GM23338 (cell line): ENCODE results near the gene TWF2.

Experiments
- EZH2 ChIP-seq: fragments of 200-600 bp; sonication (generic); IDR thresholded peaks from one replicate; pipeline ENCODE4 v1.8.0; 2017; ENCODE audit warnings: antibody characterized with exemption, mild to moderate bottlenecking, low read depth; ENCODE audit not compliant: unreplicated experiment
- EZH2phosphoT487 ChIP-seq: fragments of 200-600 bp; sonication (generic); IDR thresholded peaks from one replicate; pipeline ENCODE4 v1.8.1; 2018; ENCODE audit warnings: antibody characterized with exemption; ENCODE audit not compliant: unreplicated experiment
- JUNB ChIP-seq: IDR thresholded peaks from one replicate; pipeline ENCODE4 v1.6.1; 2016; ENCODE audit warnings: antibody characterized with exemption; ENCODE audit not compliant: unreplicated experiment
- POLR2AphosphoS5 ChIP-seq: IDR thresholded peaks from 2 replicates; pipeline ENCODE4 v1.6.1; 2016; ENCODE audit warnings: antibody characterized with exemption, low read depth
- REST ChIP-seq: IDR thresholded peaks from one replicate; pipeline ENCODE4 v1.6.1; 2018; ENCODE audit warnings: antibody characterized with exemption; ENCODE audit not compliant: unreplicated experiment
- ZNF331 ChIP-seq: fragments of 250-450 bp; sonication (Bioruptor Pico); IDR thresholded peaks from 2 replicates; pipeline ENCODE4 v1.5.0; 2020; ENCODE audit warnings: low read depth, mild to moderate bottlenecking, moderate library complexity
- TF ChIP-seq, protein P1 (sequence below), 2 experiments: fragments of 200-600 bp in 1 of 2; sonication (generic) in 1 of 2; conservative IDR thresholded peaks; 2 replicates each; pipeline versions ENCODE4 v1.5.1 to v1.6.1; 2016 to 2017; ENCODE audit warnings: antibody characterized with exemption in 2 of 2, low read depth in 2 of 2, mild to moderate bottlenecking in 2 of 2, moderate library complexity in 1 of 2
- TF ChIP-seq, protein P2 (sequence below): fragments of 250-450 bp; sonication (Bioruptor Pico); IDR thresholded peaks from 2 replicates; pipeline ENCODE4 v1.5.0; 2020; ENCODE audit warnings: mild to moderate bottlenecking, moderate library complexity
- TF ChIP-seq, protein P3 (sequence below): IDR thresholded peaks from 2 replicates; pipeline ENCODE4 v1.6.1; 2016; ENCODE audit warnings: antibody characterized with exemption

DNA sequence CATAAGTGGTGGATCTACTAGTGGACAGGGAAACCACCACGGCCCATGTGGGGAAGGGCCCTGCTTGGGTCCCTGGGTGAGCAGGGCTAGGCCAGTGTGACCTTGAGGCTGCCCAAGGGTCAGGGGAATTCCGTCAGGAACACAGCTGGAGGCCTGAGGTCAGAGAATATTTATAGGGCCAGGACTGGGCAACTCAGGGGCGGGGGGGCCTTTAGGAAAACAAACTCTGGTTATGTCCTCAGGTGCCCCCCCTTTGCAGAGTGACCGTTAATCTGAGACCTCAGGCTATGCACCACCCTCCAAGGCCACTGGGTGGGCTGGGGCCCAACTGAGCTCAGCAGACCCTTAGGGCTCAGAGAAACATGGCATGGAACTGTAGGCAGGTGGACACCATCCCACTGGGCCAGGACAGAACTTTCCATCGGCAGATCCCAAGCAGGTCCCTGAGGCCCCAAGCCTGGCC, 2.5 kb downstream of the TWF2 start:
- TF ChIP-seq, protein P1, sequence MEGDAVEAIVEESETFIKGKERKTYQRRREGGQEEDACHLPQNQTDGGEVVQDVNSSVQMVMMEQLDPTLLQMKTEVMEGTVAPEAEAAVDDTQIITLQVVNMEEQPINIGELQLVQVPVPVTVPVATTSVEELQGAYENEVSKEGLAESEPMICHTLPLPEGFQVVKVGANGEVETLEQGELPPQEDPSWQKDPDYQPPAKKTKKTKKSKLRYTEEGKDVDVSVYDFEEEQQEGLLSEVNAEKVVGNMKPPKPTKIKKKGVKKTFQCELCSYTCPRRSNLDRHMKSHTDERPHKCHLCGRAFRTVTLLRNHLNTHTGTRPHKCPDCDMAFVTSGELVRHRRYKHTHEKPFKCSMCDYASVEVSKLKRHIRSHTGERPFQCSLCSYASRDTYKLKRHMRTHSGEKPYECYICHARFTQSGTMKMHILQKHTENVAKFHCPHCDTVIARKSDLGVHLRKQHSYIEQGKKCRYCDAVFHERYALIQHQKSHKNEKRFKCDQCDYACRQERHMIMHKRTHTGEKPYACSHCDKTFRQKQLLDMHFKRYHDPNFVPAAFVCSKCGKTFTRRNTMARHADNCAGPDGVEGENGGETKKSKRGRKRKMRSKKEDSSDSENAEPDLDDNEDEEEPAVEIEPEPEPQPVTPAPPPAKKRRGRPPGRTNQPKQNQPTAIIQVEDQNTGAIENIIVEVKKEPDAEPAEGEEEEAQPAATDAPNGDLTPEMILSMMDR (conservative IDR thresholded peaks at IDR 0.05; ENCODE audit: low read depth in 2 of 2) = no peak
- no peak for TF ChIP-seq JUNB
- TF ChIP-seq POLR2AphosphoS5 = no peak
- TF ChIP-seq EZH2 = no peak
- no peak for TF ChIP-seq ZNF331
- no peak for TF ChIP-seq REST
- TF ChIP-seq EZH2phosphoT487 = no peak
- TF ChIP-seq, protein P2, sequence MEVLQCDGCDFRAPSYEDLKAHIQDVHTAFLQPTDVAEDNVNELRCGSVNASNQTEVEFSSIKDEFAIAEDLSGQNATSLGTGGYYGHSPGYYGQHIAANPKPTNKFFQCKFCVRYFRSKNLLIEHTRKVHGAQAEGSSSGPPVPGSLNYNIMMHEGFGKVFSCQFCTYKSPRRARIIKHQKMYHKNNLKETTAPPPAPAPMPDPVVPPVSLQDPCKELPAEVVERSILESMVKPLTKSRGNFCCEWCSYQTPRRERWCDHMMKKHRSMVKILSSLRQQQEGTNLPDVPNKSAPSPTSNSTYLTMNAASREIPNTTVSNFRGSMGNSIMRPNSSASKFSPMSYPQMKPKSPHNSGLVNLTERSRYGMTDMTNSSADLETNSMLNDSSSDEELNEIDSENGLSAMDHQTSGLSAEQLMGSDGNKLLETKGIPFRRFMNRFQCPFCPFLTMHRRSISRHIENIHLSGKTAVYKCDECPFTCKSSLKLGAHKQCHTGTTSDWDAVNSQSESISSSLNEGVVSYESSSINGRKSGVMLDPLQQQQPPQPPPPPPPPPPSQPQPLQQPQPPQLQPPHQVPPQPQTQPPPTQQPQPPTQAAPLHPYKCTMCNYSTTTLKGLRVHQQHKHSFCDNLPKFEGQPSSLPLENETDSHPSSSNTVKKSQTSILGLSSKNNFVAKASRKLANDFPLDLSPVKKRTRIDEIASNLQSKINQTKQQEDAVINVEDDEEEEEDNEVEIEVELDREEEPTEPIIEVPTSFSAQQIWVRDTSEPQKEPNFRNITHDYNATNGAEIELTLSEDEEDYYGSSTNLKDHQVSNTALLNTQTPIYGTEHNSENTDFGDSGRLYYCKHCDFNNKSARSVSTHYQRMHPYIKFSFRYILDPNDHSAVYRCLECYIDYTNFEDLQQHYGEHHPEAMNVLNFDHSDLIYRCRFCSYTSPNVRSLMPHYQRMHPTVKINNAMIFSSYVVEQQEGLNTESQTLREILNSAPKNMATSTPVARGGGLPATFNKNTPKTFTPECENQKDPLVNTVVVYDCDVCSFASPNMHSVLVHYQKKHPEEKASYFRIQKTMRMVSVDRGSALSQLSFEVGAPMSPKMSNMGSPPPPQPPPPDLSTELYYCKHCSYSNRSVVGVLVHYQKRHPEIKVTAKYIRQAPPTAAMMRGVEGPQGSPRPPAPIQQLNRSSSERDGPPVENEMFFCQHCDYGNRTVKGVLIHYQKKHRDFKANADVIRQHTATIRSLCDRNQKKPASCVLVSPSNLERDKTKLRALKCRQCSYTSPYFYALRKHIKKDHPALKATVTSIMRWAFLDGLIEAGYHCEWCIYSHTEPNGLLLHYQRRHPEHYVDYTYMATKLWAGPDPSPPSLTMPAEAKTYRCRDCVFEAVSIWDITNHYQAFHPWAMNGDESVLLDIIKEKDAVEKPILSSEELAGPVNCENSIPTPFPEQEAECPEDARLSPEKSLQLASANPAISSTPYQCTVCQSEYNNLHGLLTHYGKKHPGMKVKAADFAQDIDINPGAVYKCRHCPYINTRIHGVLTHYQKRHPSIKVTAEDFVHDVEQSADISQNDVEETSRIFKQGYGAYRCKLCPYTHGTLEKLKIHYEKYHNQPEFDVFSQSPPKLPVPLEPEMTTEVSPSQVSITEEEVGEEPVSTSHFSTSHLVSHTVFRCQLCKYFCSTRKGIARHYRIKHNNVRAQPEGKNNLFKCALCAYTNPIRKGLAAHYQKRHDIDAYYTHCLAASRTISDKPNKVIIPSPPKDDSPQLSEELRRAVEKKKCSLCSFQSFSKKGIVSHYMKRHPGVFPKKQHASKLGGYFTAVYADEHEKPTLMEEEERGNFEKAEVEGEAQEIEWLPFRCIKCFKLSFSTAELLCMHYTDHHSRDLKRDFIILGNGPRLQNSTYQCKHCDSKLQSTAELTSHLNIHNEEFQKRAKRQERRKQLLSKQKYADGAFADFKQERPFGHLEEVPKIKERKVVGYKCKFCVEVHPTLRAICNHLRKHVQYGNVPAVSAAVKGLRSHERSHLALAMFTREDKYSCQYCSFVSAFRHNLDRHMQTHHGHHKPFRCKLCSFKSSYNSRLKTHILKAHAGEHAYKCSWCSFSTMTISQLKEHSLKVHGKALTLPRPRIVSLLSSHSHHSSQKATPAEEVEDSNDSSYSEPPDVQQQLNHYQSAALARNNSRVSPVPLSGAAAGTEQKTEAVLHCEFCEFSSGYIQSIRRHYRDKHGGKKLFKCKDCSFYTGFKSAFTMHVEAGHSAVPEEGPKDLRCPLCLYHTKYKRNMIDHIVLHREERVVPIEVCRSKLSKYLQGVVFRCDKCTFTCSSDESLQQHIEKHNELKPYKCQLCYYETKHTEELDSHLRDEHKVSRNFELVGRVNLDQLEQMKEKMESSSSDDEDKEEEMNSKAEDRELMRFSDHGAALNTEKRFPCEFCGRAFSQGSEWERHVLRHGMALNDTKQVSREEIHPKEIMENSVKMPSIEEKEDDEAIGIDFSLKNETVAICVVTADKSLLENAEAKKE (CRISPR knock-in tag) = no peak
- TF ChIP-seq, protein P3, sequence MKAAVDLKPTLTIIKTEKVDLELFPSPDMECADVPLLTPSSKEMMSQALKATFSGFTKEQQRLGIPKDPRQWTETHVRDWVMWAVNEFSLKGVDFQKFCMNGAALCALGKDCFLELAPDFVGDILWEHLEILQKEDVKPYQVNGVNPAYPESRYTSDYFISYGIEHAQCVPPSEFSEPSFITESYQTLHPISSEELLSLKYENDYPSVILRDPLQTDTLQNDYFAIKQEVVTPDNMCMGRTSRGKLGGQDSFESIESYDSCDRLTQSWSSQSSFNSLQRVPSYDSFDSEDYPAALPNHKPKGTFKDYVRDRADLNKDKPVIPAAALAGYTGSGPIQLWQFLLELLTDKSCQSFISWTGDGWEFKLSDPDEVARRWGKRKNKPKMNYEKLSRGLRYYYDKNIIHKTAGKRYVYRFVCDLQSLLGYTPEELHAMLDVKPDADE = no peak
